HG02610 (cell line): ENCODE data around the gene BCDIN3D.

Experiments used
- ATAC-seq: cut with Tn5 transposase; IDR thresholded peaks from one replicate; pipeline ENCODE4 v1.9.1; 2021; ENCODE audit warnings: mild to moderate bottlenecking, moderate library complexity; ENCODE audit not compliant: unreplicated experiment

The BCDIN3D gene

GRCh38 chr12:49823951-49824350 is 19.0 kb downstream of the BCDIN3D start:
- no peak for ATAC-seq

GRCh38 chr12:49823350-49823749 is 19.6 kb downstream of the BCDIN3D start:
- no peak for ATAC-seq

GRCh38 chr12:49821373-49822287 is 21.3 kb downstream of the BCDIN3D start:
- no peak for ATAC-seq

- ATAC-seq, result no peak
Observed at GRCh38 chr12:49819786-49820185, 23.1 kb downstream of the BCDIN3D start.

- no peak for ATAC-seq
Observed at GRCh38 chr12:49818241-49818895, 24.5 kb downstream of the BCDIN3D start.

- ATAC-seq, result no peak
Observed at GRCh38 chr12:49813131-49813530, 29.8 kb downstream of the BCDIN3D start.

- ATAC-seq, result no peak
Observed at GRCh38 chr12:49811961-49812401, 30.9 kb downstream of the BCDIN3D start.

- ATAC-seq, result no peak
Observed at GRCh38 chr12:49811136-49811535, 31.8 kb downstream of the BCDIN3D start.

- ATAC-seq, result no peak
Observed at GRCh38 chr12:49809906-49810389, 33.0 kb downstream of the BCDIN3D start.

- no peak for ATAC-seq
Observed at GRCh38 chr12:49809381-49809905, 33.5 kb downstream of the BCDIN3D start.

- ATAC-seq, result no peak
Observed at GRCh38 chr12:49808686-49809380, 34.1 kb downstream of the BCDIN3D start.

GRCh38 chr12:49807991-49808580 is 34.8 kb downstream of the BCDIN3D start:
- ATAC-seq, result no peak

- no peak for ATAC-seq
Observed at GRCh38 chr12:49806877-49807276, 36.0 kb downstream of the BCDIN3D start.

- no peak for ATAC-seq
Observed at GRCh38 chr12:49806321-49806813, 36.5 kb downstream of the BCDIN3D start.

- no peak for ATAC-seq
Observed at GRCh38 chr12:49805409-49805808, 37.5 kb downstream of the BCDIN3D start.

GRCh38 chr12:49804821-49805220 is 38.1 kb downstream of the BCDIN3D start:
- no peak for ATAC-seq

- ATAC-seq, result no peak
Observed at GRCh38 chr12:49803693-49804450, 39.0 kb downstream of the BCDIN3D start.

- ATAC-seq, result no peak
Observed at GRCh38 chr12:49801141-49802063, 41.5 kb downstream of the BCDIN3D start.
